Lower lobe of right lung (tissue), 2 donors: ENCODE measurements around the gene RGL3. TPM values are rescaled to one million over a fixed set of nuclear protein-coding genes. Genes with fewer than 3 reads are reported as not detected.

Source experiments
- ATAC-seq, 2 donors: fragments of 200-7000 bp; cut with Tn5 transposase; one replicate each; pipeline ENCODE4 v1.9.1; 2020 to 2022; ENCODE audit warnings: mild to moderate bottlenecking in 2 of 2, moderate library complexity in 2 of 2
- DNase-seq: peaks from one replicate; pipeline ENCODE4 v3.0.0-alpha.2; 2020
- H3K27ac ChIP-seq: fragments of 200-600 bp; one replicate; pipeline ENCODE4 v1.8.0; 2022
- H3K27me3 ChIP-seq: fragments of 200-600 bp; one replicate; pipeline ENCODE4 v1.8.0; 2022; ENCODE audit warnings: low read depth
- H3K36me3 ChIP-seq: fragments of 200-600 bp; one replicate; pipeline ENCODE4 v1.8.0; 2022; ENCODE audit warnings: mild to moderate bottlenecking
- H3K4me1 ChIP-seq: fragments of 200-600 bp; one replicate; pipeline ENCODE4 v1.8.0; 2022
- H3K4me3 ChIP-seq: fragments of 200-600 bp; one replicate; pipeline ENCODE4 v1.8.0; 2022; ENCODE audit warnings: mild to moderate bottlenecking
- H3K9me3 ChIP-seq: fragments of 200-600 bp; one replicate; pipeline ENCODE4 v1.8.0; 2022
- CTCF ChIP-seq: fragments of 200-600 bp; IDR thresholded peaks from one replicate; pipeline ENCODE4 v1.8.0; 2022; ENCODE audit warnings: antibody characterized with exemption, mild to moderate bottlenecking
- intact Hi-C: fragments of 100-400 bp; cut with DNase I; formaldehyde crosslinking; loops from one replicate; pipeline ENCODE4 v1.11.0; 2022
- total RNA-seq: library from RNA; stranded (reverse); fragmentation: NEBNext Ultra II Directional; extraction: Animal tissue kit (Norgen Biotek cat#: 25700); gene quantifications from one replicate; pipeline ENCODE4 v1.2.1, GENCODE V29; 2021
- donor health status: DM: no; HTN: yes; CAD: no; lungs with severe emphysema.

Gene RGL3
- total RNA-seq, 1 donor from 2014 or later, result 55.8 TPM

GRCh38 chr19:11345122-11345803 lies 73.9 kb downstream of the RGL3 start:
- Histone ChIP-seq H3K9me3 (peaks cover 3% of the 10 kb centered on the region), H3K36me3 (peaks cover 14% of the 10 kb centered on the region), H3K27me3 (no peaks in the 10 kb centered on the region), H3K4me1 (peaks cover 31% of the 10 kb centered on the region), H3K4me3 (peak overlapping the region; percentile 70), H3K27ac (peak overlapping the region; percentile 82)
- ATAC-seq (no peak), DNase-seq (no peak)
- TF ChIP-seq CTCF, result no peak
- intact Hi-C loops, result no loop called here

Other genes with a start within 250 kb of the RGL3 start
- gene KANK2, start 221.8 kb downstream of the RGL3 start, total RNA-seq, result 191 TPM
- gene ANGPTL8, start 179.7 kb downstream of the RGL3 start, total RNA-seq, result not detected
- 106 TPM for gene DOCK6, start 156.8 kb downstream of the RGL3 start, total RNA-seq
- not detected for gene TSPAN16, start 123.2 kb downstream of the RGL3 start, total RNA-seq
- gene RAB3D, start 79.7 kb downstream of the RGL3 start, total RNA-seq, result 53.6 TPM
- 65.7 TPM for gene TMEM205, start 73.0 kb downstream of the RGL3 start, total RNA-seq
- gene CCDC159, start 72.8 kb downstream of the RGL3 start, total RNA-seq, result 37.3 TPM
- gene PLPPR2, start 63.9 kb downstream of the RGL3 start, total RNA-seq, result 21.3 TPM
- gene SWSAP1, start 44.6 kb downstream of the RGL3 start, total RNA-seq, result 3.6 TPM
- gene EPOR, start 35.0 kb downstream of the RGL3 start, total RNA-seq, result 16.4 TPM
- 4.3 TPM for gene ODAD3, start 15.8 kb upstream of the RGL3 start, total RNA-seq
- 285 TPM for gene PRKCSH, start 16.3 kb upstream of the RGL3 start, total RNA-seq
- gene ELAVL3, start 61.7 kb upstream of the RGL3 start, total RNA-seq, result not detected
- 9.2 TPM for gene ZNF653, start 86.5 kb upstream of the RGL3 start, total RNA-seq
- 38.7 TPM for gene ECSIT, start 109.8 kb upstream of the RGL3 start, total RNA-seq
- gene CNN1, start 119.5 kb upstream of the RGL3 start, total RNA-seq, result 16.4 TPM
- gene ELOF1, start 139.9 kb upstream of the RGL3 start, total RNA-seq, result 44.3 TPM
- 650 TPM for gene ACP5, start 158.3 kb upstream of the RGL3 start, total RNA-seq
- gene ZNF627, start 178.2 kb upstream of the RGL3 start, total RNA-seq, result 9.4 TPM